ENCODE measurements around the gene KIF12.
"Not testable (repeated sequence)": the region's sequence is repeated elsewhere in the genome, so short reads cannot be mapped to it uniquely, and the experiment has no call there.

Gene KIF12

GRCh38 chr9:114086009-114086408 is 13.1 kb downstream of the KIF12 start:
- DNase-seq (ENCODE audit: low read depth in 3 of 3, low spot score in 1 of 3), result no peak

DNA sequence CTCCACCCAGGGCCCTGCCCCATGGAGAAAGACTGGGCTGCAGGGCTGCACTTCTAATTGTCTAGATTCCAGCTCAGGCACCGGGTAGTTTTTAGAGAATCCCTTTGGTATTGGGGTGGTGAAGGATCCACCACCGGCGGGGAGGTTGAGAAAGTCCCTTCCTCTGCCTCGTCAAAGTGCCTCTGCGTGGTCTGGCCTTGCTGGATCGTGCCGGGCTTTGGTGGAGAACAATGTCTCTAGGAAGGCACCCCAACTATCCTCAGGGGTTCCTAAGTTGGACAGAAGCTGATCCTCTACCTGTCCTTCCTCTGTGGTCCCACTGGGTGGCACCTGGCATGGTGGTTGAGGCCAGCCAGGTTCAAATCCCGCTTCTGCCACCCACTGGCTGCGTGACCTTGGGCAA is 13.7 kb downstream of the KIF12 start:
- DNase-seq (ENCODE audit: low read depth in 3 of 3, low spot score in 1 of 3), result no peak

DNA sequence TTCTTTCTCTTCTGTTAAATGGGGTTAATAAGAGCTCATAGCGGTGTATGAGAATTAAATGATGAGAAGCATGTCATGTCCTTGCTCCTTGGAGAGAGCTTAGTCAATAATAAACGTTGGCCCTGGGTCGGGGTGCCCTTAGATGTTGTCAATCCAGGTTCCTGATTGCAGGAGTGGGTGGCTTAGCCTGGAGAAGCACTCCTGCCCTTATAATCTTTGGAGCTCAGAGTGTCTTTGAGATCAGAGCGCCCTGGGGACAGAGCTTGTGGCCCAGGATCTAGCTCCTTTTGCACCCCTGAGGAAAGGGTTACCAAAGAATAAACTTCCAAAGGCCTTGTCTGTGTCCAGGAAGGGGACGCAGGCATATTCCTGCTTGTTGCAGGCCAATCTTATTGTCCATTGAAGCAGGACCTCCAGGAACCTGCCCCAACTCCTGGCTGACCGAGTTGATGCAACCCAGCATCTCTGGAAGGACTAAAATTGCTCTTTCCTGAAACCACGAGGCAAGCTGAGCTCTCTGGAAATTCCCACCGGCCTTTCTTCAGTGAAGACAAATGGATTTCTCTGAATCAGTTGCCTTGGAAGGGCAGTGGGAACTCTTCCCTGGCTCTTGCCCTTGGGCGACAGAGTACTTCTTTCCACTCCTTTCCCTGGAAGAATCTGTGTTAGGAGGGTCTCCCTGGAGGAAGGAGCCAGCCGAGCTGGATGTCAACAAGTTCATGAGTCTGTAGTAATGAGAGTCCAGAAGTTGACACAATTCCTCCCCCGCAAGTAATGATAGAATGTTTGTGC is 14.6 kb downstream of the KIF12 start:
- no peak for DNase-seq (ENCODE audit: low read depth in 3 of 3, low spot score in 1 of 3)

DNA sequence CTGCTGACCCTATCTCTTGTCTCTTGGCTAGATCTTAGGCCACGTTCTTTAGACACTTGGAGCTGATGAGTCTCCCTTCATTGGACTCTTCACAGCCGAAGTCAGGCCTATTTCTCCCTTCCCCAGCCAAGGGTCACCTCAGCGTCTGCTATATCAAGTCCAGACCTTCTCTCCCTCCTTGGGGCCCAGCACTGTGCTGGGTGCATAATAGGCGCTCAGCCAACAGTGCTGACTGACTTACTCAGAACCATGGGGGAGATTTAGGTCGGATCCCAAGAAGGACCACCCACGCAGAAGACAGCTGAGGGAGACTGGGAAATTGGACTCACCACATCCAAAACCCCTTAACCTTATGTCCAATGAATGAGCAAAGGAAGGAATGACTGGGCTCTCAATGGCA is 15.4 kb downstream of the KIF12 start:
- no peak for DNase-seq (ENCODE audit: low read depth in 3 of 3, low spot score in 1 of 3)

GRCh38 chr9:114082763-114083412 is 16.2 kb downstream of the KIF12 start:
- DNase-seq (ENCODE audit: low read depth in 3 of 3, low spot score in 1 of 3), result not testable (repeated sequence)

DNA sequence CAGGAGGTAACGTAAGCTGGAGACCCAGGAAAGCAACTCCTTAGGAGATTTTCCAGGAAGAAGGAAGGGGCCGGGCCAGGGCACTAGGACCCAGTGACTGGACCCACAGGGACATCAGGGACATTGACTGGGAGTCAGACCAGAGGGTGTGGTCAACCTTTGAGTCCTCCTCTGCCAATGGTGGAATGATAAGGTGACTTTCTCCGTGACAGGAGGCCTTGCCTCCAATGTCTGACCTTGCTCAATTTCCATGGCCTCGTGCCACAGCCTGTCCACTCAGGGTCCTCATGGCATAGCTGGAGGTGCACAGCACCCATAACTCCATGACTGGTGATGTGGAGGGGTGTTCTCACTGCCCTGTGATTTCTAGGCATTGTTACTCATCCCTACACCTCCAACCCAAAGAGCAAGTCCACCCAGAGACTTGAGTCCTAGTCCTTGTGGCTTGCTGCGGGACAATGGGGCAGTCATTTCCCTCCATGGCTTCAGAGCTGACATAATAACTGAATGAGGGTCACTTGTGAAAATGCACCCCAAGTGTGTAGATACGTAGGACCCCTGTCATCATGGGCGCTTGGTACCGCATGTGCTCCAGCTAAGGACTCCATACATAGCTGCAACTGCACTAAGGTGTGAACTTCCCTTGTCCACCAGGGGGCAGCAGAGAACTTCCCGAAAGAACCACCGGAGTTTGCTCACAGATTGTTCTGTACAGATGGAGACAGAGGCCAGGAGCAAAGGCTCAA is 16.9 kb downstream of the KIF12 start:
- peak; percentile 46 to 68 (median 53) for DNase-seq (ENCODE audit: low read depth in 3 of 3, low spot score in 1 of 3)

- DNase-seq (ENCODE audit: low read depth in 3 of 3, low spot score in 1 of 3), result no peak
Observed at GRCh38 chr9:114081441-114082016, 17.6 kb downstream of the KIF12 start.

DNA sequence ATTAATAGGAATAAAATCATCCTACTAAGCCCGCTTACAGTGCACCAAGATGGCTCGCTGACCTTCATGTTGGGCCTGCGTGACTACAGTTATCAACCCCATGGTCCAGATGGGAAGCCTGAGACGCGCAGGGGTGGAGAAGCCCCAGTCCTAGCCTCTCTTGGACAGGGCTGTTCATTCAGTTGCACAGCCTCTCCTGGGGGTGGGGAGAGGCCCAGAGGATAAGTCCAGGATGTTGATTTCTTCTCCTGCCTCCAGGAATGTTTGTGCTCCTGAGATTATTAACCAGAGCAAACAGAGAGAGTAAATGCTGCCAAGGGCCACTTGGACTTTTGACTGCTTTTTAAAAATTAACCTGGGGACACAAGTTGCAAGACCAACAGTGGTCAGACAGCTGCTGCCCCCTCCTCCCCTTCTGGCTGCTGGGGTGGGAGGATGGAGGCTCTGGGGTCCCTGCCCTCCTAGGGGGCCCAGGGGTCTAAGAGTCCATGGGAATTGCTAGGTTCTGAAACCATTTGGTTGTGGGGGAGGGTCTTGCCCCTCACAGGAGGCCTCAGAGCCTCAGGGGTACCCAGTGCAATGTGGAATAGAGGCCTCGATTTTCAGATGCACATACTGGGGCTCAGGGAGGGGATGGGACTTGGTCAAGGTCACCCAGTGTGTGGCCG is 18.2 kb downstream of the KIF12 start:
- no peak for DNase-seq (ENCODE audit: low read depth in 3 of 3, low spot score in 1 of 3)

- DNase-seq (ENCODE audit: low read depth in 3 of 3, low spot score in 1 of 3), result no peak
Observed at GRCh38 chr9:114080195-114080772, 18.8 kb downstream of the KIF12 start.

- no peak for DNase-seq (ENCODE audit: low read depth in 3 of 3, low spot score in 1 of 3)
Observed at GRCh38 chr9:114078781-114079156, 20.3 kb downstream of the KIF12 start.

- DNase-seq (ENCODE audit: low read depth in 3 of 3, low spot score in 1 of 3), result no peak
Observed at GRCh38 chr9:114078021-114078780, 20.9 kb downstream of the KIF12 start, which contains the start of gene AMBP. Gene AMBP, minus strand, starts transcription at chr9:114078300. Its CDS starts 91 bp downstream, at chr9:114078209.

DNA sequence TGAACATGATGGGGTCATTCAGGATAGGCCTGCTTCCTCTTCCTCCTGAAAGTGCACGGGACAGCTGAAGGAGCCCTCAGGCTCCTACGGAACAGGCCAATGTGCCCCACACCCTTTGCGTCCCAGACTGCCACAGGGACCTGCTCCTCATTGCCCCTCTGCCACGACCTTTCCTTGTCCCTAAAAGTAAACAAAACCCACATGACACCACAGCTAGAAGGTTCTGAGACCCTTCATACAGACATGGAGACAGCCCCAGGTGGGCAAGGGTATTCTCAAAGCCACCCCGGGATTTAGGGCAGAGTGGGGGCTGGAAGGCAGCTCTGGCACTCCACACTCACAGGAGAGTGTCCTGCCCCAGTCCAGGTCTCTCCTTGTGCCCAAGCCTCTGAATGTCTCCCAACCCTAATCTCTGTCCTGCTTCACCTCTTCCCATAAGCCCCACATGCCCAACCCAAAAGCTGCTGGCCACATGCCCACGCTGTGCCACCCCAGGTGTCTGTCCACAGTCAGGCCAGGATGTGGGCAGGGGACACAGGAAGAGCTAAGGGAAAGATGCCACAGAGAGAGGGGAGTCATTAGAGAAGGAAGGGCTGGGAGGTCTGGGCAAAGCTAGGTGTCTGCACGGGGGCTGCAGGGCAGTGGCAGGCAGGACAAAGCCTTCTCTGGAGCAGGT is 21.8 kb downstream of the KIF12 start:
- DNase-seq (ENCODE audit: low read depth in 3 of 3, low spot score in 1 of 3), result no peak

GRCh38 chr9:114076237-114077161 is 22.6 kb downstream of the KIF12 start:
- DNase-seq (ENCODE audit: low read depth in 3 of 3, low spot score in 1 of 3), result no peak

DNA sequence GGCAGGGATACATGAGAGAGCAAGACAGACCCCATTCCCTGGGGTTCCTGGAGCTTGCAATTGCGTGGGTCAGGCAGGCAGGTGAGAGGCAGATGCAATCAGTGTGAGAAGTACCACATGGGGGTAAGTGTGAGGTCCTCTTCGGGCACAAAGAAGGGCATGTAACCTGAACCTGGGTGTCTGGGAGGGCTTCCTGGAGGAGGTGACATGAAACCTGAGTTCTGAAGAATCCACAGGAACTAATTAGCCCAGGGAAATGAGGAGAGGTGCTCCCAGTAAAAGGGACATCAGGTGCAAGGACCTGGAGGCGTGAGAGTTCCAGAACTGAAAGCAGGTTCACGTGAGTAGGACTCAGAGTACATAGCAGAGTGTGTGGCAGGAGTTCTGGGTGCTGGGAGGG is 23.5 kb downstream of the KIF12 start:
- DNase-seq (ENCODE audit: low read depth in 3 of 3, low spot score in 1 of 3), result no peak

DNA sequence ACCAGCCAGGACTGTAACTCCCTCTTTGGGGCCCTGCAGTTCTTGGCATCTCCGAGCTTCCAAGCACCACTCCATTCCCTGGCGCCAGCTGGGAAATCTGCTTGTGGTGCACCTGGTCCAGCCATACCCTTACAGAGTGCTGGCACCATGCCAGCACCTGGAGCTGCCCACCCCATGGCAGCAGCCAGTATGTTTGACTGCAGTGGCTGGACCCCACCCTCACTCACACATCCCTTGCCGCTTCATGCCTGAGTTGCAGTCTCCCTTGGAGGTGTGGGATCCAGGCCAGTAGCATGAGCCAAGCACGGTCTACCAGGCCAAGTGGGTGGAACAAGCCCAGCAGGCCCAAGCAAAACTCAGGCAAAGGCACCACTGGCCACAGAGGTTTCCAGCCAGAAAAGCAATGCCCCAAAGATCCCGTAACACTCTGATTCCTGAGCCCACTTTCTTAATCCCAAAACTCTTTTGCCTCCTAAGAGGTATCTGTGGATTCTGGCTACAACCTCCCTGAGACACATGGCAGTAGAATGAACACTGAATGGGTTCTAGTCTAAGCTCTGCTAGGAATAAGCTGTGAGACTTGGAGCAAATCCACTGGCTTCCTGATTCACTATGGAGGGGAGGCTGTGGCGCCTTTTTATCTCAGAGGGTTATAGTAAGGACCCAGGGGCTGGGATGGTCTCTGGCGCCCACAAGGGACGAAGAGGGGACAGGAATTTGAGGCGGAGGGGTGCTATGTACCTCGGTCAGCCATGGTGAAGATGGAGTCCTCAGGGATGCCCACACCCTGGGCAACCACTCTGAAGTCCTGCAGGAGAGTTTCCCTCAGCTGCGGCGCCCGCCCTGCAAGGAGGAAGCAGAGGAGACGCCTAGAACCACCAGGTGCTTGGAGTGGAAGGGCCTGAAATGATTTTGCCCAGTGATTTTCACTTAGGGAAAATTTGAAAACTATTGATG is 26.6 kb downstream of the KIF12 start:
- DNase-seq (ENCODE audit: low read depth in 3 of 3, low spot score in 1 of 3), result no peak

GRCh38 chr9:114071197-114071795 is 27.8 kb downstream of the KIF12 start:
- no peak for DNase-seq (ENCODE audit: low read depth in 3 of 3, low spot score in 1 of 3)
